Esophagus muscularis mucosa (tissue), 4 donors: ENCODE results near the gene HSBP1L1.

Source experiments
- CTCF ChIP-seq, 3 experiments: fragments of 200-600 bp in 2 of 3; fragments of 450-650 bp in 1 of 3; sonication (generic) in 2 of 3; IDR thresholded peaks; one replicate each; pipeline ENCODE4 v1.5.1; 2017 to 2019; ENCODE audit warnings: antibody characterized with exemption in 3 of 3, mild to moderate bottlenecking in 2 of 3, moderate library complexity in 1 of 3
- EP300 ChIP-seq: sonication (generic); formaldehyde crosslinking; IDR thresholded peaks from one replicate; pipeline ENCODE4 v1.6.1; 2017; ENCODE audit warnings: antibody characterized with exemption
- POLR2A ChIP-seq: fragments of 450-650 bp; IDR thresholded peaks from one replicate; pipeline ENCODE4 v1.6.1; 2017; ENCODE audit warnings: antibody characterized with exemption, moderate library complexity, mild to moderate bottlenecking, low read depth
- POLR2AphosphoS5 ChIP-seq, 2 donors: sonication (generic); formaldehyde crosslinking; IDR thresholded peaks; one replicate each; pipeline ENCODE4 v1.6.1; 2017; ENCODE audit warnings: antibody characterized with exemption in 2 of 2

GRCh38 chr18:79927607-79928562 is 36.6 kb upstream of the HSBP1L1 start:
- TF ChIP-seq CTCF (IDR thresholded peaks at IDR 0.05) (no peak), EP300 (no peak), POLR2AphosphoS5 (IDR thresholded peaks at IDR 0.05) (no peak), POLR2A (no peak)
